Stimulated activated CD4-positive, alpha-beta T cell treated with anti-CD3 and anti-CD28 coated beads, Interleukin-15, amount 100 ng/mL, for 1 hour (primary cell): Measurements from ENCODE around the gene CAPN14.
A peak's percentile ranks its signal among the peaks of the same experiment; 100 is the strongest.

Experiments
- DNase-seq, 2 donors: peaks; one replicate each; pipeline ENCODE4 v3.0.0-alpha.2; 2020; ENCODE audit warnings: low read depth in 1 of 2, low spot score in 1 of 2

CAPN14 gene

DNA sequence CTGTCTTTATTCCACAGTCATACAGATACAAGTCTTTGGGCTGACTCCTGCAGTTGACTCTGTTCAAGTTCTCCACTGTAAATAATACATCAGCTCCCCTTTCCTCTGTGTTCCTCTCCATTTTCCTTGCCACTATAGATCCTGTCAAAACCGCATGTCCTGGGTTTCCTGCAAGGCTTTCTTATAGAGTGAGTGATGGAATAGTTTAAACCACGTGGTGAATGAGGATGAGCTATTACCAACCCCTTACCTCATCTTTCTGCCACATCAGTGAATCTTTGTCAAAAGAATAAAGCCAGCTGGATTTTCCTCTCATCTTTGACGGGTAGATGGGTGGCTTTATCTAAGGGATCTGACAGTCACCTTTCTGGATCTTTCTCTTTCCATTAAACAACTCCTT, 75.2 kb downstream of the CAPN14 start:
- DNase-seq: no peak

DNA sequence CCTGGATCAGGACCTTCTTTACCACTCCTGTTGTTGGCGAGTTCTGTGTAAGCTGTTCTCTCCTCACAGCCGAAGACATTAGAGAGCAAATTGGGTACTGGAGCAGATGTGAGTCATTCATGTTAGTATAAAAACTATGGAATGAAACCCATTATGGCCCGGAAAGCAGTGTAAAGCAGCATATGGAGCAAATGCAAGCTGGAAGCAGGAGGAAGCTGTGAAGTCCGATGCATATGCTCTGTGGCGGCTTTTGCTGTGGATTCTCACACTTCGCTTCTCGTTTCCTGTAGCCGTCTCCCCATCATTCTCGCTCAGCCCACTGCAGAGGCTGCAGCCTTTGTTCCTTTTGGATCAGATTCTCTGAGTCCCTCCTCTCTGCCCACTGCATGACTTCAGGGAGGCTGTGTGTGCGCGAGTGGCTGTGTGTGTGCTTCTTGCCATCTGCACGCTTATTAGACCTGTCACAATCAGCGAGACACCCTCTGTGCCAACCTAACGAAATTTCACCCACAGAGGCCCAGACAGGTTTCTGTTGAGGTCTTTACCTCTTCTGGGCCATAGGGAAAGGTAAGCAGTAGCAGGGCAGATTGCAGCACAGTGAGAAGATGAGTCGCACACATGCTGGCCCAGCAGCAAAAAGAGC, 75.8 kb downstream of the CAPN14 start:
- DNase-seq: no peak

DNA sequence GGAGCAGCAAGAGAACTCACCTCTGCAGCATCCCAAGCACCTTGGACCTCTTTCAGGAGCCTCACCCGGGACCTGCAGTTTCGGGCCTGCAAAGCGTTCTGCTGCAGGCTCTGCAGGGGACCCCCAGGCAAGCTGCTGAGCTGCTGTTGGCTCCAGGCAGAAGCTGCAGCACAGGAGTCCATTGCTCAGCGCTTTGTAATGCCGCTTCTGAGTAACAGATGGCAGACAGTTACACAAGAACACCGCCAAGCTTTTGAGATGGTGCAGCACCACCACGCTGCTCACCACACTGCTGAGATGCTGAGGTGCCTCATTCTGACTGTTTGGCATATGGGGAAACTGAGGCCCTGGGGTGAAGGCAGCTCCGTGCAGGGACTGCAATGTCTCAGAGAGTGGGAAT, 77.2 kb downstream of the CAPN14 start:
- no peak for DNase-seq

DNA sequence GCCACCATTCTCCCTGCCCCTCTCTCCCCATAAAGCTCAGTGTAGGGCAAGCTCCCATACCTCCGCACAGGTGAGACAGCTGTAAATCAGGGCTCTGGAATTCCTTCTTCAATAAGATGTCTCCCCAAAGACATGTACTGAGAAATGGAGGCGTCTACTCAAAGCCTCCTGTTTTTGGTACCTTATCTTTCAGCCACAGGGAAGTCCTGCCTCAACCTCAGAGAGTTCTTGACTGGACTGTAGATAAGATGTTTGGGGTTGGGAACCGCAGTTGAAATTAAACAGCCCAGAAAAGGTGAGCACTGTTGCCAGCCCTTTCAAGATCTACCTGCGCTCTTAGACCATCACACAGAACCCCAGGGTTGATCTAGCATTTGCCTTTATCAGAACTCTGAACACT, 77.6 kb downstream of the CAPN14 start:
- no peak for DNase-seq

DNA sequence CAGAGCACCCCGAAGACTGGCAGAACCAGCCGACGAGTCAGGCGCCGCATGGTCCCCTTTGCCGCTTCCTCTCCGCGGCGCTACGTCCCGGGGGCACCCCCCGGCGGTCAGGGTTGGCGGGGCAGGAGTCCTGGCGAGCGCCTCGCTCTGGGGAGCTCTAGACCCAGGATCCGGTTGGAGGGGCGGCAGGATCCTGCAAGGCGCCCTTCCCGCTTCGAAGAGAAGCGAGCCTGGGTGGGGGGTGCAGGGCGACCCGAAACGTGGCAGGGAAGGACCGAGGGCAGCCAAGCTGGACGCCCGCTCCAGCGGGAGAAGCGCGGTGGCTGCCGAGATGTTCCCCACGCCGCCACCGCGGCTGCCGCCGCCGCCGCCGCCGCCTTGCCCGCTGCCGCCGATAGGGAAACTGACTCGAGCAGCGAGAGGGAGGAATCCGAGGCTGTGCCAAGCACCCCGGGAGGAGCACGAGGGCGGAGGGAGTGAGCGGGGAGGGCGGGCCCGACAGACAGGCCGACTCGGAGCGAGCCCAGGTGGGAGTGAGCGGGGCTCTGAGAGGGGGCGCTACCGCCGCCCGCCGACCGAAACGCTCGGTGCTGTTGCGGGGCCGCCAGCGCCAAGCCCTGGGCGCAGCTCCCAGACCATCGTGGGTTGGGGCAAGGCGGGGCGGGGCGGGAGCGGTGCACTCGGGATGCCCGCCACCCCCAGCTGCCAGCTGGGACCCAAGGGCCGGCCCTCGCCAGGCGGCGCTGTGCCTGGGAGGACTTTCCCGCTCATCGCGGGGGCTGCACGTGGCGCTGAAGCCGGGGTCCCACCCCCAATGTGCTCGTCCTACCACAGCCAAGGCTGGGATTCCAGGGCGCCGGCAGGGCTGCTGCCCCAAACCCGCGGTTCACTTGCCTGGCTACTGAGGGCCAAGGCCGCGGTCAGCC, 79.0 kb downstream of the CAPN14 start, which contains the start of gene GALNT14:
Gene GALNT14, minus strand, starts transcription at position 404 of the 926 bp plus-strand sequence. Its CDS starts 354 bp downstream, at position 50.
- DNase-seq: peak in 1 of 2 donors; percentile 16

DNA sequence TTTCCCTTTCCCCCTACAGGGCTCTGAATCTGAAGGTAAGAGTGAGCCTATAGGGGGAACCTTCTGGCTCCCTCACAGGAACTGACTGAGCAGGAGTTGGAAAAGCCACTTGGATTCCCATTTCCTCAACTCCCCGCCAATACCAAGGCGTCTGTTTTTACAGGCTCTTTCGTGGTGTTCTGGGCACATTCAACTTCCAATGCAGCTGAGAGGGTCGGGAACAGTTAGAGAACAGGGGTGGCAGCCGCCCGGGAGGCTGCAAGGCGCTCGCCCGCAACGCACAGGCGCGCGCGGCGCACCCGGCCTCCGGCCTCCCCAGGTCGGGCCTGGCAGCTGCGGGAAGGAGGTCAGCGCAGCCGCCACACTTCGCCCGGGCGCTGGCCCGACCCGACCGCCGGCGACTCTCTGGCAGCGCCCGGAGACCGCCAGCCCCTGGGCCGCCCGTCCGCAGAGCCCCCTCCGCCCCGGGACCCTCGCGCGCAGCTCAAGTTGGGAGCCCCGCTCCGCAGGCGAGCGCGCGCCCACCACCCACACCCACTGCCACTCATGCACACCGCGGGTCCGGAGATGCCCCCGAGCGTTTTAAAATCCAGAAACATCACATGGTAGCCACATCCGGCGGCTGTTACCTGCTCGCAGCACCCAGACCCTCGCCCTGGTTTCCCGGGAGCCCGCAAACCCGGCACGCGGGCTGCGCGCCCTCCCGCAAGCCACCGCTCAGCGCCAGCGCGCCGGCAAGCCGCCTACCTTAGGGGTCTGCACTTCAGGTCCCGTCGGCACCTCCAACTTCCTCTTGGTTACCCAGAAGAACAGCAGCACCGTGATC, 79.9 kb downstream of the CAPN14 start:
- no peak for DNase-seq

DNA sequence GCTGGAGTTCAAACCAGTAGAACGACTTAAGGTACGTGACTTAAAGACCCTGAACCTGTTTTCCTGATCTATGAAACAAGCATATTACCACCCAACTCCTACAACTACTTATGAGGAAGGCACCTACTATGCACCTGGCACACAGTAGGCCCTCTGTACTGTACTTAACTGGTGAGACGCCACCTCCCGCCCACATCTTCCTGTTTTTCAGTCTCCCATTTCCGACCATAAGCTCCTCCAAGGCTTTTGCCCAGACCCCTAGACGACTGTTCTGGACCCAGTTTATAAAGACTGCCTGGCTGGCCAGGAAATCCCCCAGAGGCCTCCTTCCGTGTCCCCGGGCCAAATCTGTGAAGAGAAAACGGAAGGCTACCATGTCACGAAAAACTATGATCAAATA, 80.6 kb downstream of the CAPN14 start:
- no peak for DNase-seq

DNA sequence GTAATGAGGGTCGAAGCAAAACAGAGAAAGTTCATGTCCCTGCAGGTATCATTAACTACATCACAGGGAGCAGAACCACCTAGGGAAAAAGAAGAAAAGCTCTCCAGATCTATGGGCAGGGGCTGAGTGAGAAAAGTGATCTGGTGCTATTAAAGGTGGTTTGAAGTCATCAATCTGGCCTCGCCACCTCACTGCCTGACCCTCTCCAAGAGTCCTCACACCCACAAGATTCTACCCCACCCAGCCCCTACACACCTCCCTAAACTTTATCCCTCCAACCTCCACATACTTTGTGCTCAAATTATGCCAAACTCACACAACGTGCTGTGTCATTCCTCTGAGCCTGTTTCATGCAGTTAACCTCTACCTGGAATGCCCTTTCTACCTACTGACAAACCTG, 81.3 kb downstream of the CAPN14 start:
- DNase-seq: no peak

DNA sequence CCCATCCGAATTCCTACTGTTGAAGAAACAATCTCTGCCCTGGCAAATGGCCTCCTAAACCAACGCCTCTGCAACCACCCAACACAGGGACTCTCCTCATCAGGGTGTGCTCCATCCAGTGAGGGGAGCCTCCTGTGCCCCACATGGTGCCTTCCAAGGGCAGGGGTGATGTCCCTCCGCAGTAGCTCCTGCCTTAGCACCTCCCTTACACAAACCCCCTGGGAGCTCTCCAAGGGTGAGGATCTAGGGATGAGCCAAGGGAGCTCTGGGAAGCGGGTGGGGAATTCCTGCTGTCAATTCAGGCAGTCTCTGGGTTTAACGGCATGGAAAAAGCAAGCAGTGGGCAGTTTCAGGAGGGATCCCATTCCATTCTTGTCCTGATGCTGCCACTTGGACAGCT, 82.8 kb downstream of the CAPN14 start:
- DNase-seq: no peak

DNA sequence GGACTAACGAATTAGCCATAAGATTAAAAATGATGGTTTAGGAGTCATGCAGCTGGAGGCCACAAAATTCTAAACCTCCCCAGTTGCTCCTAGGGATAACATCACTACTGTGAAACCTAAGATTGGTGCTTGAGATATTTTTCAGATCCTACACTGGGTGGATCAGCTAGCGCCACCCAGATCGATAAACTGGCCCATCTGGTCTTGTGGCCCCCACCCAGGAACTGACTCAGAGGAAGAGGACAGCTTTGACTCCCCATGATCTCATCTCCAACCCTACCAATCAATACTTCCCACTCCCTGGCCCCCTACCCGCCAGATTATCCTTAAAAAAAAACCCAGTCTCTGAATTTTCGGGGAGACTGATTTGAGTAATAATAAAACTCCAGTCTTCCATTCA, 84.5 kb downstream of the CAPN14 start:
- no peak for DNase-seq

DNA sequence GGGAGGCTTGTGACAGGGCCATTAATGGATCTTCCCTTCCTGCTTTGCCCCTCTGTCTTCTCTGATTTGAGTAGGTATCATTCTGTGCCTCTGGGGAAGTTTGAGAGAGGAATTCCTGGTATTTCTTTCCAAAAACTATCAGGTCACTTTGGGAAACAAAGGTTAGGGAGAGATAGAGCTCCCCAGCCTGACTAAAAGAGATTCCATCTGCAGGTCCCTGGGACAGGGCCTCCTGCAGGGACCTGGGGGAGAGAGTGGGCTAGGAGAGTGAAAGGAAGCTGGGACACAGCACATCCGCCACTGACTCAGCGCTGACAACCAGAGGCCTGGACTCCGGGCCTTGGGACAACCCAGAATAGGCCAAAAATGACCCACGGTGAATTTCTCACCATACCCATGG, 85.4 kb downstream of the CAPN14 start:
- no peak for DNase-seq

DNA sequence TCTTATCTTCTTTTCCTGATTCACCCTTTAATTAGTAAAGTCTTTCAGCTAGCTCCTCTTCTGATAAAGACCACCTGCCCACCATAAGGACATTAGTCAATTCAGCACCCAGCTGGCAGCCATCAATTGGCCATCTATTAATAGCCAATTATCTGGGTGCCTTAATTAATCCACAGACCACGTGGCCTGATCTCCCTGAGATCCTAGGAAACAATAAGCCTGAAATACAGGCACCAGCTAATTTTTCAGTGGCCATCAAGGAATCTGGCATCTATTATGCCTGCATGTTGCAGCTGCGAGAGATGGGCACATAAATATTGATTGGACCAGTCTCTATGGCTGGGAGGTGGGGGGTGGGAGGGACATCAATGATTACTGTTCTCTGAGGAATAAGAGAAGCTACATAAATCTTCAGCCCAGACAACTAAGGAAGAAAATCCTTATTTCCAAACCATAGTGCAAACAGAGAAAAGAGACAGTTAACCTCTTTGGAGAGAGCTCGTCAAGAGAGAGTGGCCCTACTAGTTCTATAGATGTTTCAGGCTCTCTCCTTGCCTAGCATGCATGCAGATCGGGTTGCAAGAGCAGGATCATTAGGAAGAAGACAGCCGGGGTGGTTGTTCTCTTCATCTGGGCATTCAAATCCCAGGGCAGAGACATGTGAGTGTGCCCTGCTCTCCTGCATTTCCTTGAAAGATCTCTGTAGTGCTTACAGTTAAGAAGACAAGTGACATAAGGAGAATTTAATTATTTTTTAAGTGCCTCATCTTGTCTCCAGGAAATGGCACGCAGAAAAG, 87.7 kb downstream of the CAPN14 start:
- no peak for DNase-seq

DNA sequence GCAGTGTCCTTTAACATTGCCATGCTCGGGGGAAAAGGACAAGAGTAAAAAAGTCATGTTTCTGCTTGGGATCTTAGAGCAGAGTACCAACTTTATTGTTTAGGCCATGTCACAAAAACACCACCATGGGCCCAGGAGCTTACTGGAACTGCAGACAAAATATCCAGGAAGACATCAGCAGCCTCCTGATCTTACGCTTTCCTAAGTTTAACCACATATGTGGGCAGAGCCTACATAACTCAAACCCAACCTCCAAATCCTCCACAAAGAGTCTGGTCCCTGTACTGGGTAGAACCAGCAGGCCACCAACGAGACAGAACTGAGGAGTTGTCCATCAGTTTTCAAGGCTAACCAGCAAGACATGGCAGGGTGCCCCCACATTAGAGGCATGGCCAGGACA, 89.4 kb downstream of the CAPN14 start:
- DNase-seq: no peak

DNA sequence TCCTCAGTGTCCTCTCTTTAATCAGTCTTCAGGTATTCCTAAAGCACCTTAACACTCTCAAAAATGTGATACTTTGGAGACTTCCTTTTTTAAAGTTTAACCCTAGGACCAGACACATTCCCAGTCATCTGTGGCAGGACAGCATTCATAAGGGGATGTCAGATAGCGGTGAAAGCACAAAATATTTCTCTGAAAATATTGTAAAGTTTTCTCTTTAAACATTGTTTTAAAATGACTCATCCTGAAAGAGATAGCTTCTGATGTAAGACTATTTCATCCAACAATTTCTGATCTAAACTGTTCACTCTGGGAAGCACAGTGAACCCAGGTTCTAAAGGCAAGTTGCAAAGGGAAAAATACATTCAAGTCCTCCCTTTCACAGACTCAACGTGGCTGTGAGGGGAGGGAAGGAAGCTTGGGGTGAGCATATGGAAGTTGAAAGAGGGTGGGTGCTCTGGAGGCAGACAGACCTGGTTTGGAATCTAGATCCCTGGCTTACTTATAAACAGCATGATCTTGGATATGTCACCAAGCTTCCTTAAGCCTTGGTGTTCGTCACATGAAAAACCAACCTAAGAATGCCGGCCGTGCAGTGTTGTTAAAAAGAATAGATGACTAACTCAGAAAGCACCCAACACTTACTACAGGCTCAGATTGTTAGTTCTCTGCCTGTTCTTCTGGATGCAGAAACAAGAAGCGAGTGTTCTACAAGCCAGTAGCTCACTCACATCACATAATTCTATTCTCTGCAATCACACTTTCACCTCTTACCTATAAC, 91.2 kb downstream of the CAPN14 start:
- no peak for DNase-seq

DNA sequence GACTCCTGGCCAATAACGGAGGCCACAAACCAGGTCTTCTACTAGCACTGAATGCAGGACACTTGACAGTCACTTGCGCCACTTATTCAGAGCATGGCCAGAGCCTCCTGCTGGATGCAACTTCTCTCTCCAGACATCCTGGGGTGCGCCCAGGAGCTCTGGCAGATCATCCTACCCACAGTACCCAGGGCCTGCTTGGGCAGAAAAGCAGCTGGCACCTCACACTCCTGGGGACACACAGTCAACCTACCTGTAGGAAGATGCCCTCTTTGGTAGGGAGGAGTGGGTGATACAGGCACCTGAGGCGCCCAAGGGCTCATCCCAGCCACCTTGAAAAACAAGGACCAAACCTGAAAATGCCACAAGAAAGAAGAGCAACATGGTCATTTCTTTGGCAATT, 92.4 kb downstream of the CAPN14 start:
- DNase-seq: no peak
